T-cell (primary cell): ENCODE measurements around the gene TXNDC17. TPM values are rescaled to one million over a fixed set of nuclear protein-coding genes. Genes with fewer than 3 reads are reported as not detected.

ENCODE experiments used
- ATAC-seq, 4 experiments: fragments of 200-7000 bp in 3 of 4; fragments of 150-1000 bp in 1 of 4; cut with Tn5 transposase; replicated peaks in 1 of 4; 1 replicate in 3 of 4; 2 replicates in 1 of 4; pipeline ENCODE4 v1.10.0; 2021; ENCODE audit warnings: moderate library complexity in 3 of 4, mild to moderate bottlenecking in 2 of 4, moderate number of reproducible peaks in 1 of 4
- CTCF ChIA-PET, 2 donors: fragments of 300-600 bp; sonication (Branson Sonifier 250); formaldehyde crosslinking; loops; one replicate each; lab custom pipeline; 2022; ENCODE audit warnings: antibody characterized with exemption in 2 of 2; lab: Charles Lee
- POLR2A ChIA-PET, 2 donors: fragments of 300-600 bp; sonication (Branson Sonifier 250); formaldehyde crosslinking; loops; one replicate each; lab custom pipeline; 2022; ENCODE audit warnings: antibody characterized with exemption in 2 of 2; lab: Charles Lee
- DNase-seq, 35 experiments: peaks; one replicate each; pipeline versions ENCODE4 v3.0.0 to v3.0.0-alpha.2; 2013 to 2023
- H3K27ac ChIP-seq: one replicate; pipeline ENCODE4 v1.5.1; 2013; ENCODE audit warnings: low read length
- H3K27me3 ChIP-seq, 2 experiments: replicated peaks in 1 of 2; 1 replicate in 1 of 2; 2 replicates in 1 of 2; pipeline versions ENCODE4 v1.6.1 to v1.7.0; 2013; ENCODE audit warnings: low read length in 1 of 2, mixed read lengths in 1 of 2; ENCODE audit not compliant: control insufficient read depth in 2 of 2, insufficient read depth in 2 of 2; ENCODE audit errors: extremely low read depth in 1 of 2
- H3K36me3 ChIP-seq, 2 donors: 1 replicate in 1 of 2; 2 replicates in 1 of 2; pipeline versions ENCODE4 v1.6.1 to v1.7.0; 2013; ENCODE audit warnings: low read length in 1 of 2; ENCODE audit not compliant: control insufficient read depth in 2 of 2, insufficient read depth in 1 of 2; ENCODE audit errors: extremely low read depth in 1 of 2
- H3K4me1 ChIP-seq, 2 experiments: 1 replicate in 1 of 2; 2 replicates in 1 of 2; pipeline versions ENCODE4 v1.6.1 to v1.7.0; 2013; ENCODE audit warnings: low read length in 2 of 2, mixed read lengths in 1 of 2; ENCODE audit not compliant: insufficient read depth in 2 of 2, control insufficient read depth in 1 of 2; ENCODE audit errors: extremely low read depth in 1 of 2
- H3K4me3 ChIP-seq, 2 donors: 1 replicate in 1 of 2; 2 replicates in 1 of 2; pipeline versions ENCODE4 v1.5.1 to v1.7.0; 2013; ENCODE audit warnings: mild to moderate bottlenecking in 2 of 2, low read length in 1 of 2, moderate library complexity in 1 of 2; ENCODE audit not compliant: control insufficient read depth in 1 of 2; ENCODE audit errors: extremely low read depth in 1 of 2
- H3K9me3 ChIP-seq: 2 replicates; pipeline ENCODE4 v1.7.0; 2013
- H3K27ac Mint-ChIP-seq, 2 donors: one replicate each; pipeline ENCODE4 v1.8.0; 2020 to 2021; ENCODE audit warnings: mild to moderate bottlenecking in 2 of 2, mixed read lengths in 2 of 2
- H3K27me3 Mint-ChIP-seq, 2 donors: one replicate each; pipeline ENCODE4 v1.8.0; 2021 to 2022; ENCODE audit warnings: mixed read lengths in 2 of 2
- H3K36me3 Mint-ChIP-seq: one replicate; pipeline ENCODE4 v1.8.0; 2021; ENCODE audit warnings: mixed read lengths
- H3K4me1 Mint-ChIP-seq, 3 donors: one replicate each; pipeline ENCODE4 v1.8.0; 2020 to 2022; ENCODE audit warnings: mixed read lengths in 3 of 3, mild to moderate bottlenecking in 1 of 3
- H3K4me3 Mint-ChIP-seq, 3 donors: one replicate each; pipeline ENCODE4 v1.8.0; 2020 to 2022; ENCODE audit warnings: mild to moderate bottlenecking in 3 of 3, mixed read lengths in 3 of 3, moderate library complexity in 3 of 3
- H3K9me3 Mint-ChIP-seq, 3 donors: one replicate each; pipeline ENCODE4 v1.8.0; 2020 to 2022; ENCODE audit warnings: mixed read lengths in 3 of 3
- WGBS: methylation state at CpG from one replicate; pipeline ENCODE4 v1.1.5; 2013; ENCODE audit warnings: missing lambda C conversion rate; ENCODE audit not compliant: insufficient coverage; 5-methylcytosine and 5-hydroxymethylcytosine counted together
- total RNA-seq, 35 experiments: library from RNA in 6 of 35; stranded (reverse) in 6 of 35; fragments of 120-200 nt in 1 of 35; gene quantifications; one replicate each; pipeline versions ENCODE4 v1.2.1 to v1.2.4 and lab custom pipeline; 2013 to 2026

The TXNDC17 gene
- total RNA-seq, 5 donors from 2014 or later (not counting 1 experiment from before 2014, with no cell fraction given) = 14.6 to 21.3 (median 17.9) TPM

DNA sequence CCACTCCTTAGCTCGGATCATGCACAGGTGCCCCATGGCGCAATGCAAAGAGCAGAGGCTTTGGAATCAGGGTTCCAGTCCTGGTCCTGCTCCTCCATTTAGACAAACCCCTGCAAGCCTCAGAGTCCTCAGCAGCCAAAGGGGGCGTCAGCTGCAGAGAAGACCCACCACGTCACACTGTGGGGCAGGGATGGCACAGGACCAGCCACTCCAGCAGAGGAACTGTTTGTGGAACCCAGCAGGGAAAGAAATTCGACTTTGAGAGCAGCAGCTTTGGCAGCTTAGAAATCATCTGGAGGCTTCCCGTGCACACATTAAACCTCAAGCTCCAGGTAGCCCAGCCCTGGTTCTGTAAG lies 35.9 kb downstream of the TXNDC17 start:
- peaks cover 3 to 34% of the 10 kb centered on the region in 2 experiments for H3K27me3 ChIP-seq
- no peak overlapping the region for H3K27ac Mint-ChIP-seq
- ATAC-seq (no peak), DNase-seq (no peak)
- H3K4me1 ChIP-seq = peaks cover 0 to 10% of the 10 kb centered on the region in 2 experiments
- POLR2A ChIA-PET = no interaction called here
- CTCF ChIA-PET = interaction anchor here in 1 of 2 donors (0.7 kb wide), 1 partner anchor 17 kb away, joined by 3 read pairs; no protein-coding TSS in a partner anchor
- H3K4me1 Mint-ChIP-seq = peaks cover 11 to 13% (median 12%) of the 10 kb centered on the region in 3 donors
- 75% methylated on average over 6 of the region's 6 CpGs for WGBS
- no peak overlapping the region for H3K27ac ChIP-seq
- no peaks in the 10 kb centered on the region for H3K36me3 ChIP-seq
- no peak overlapping the region for H3K4me3 Mint-ChIP-seq
- H3K36me3 Mint-ChIP-seq = no peaks in the 10 kb centered on the region
- H3K9me3 Mint-ChIP-seq = no peaks in the 10 kb centered on the region
- H3K27me3 Mint-ChIP-seq = peaks cover 17 to 23% of the 10 kb centered on the region in 2 donors
- H3K9me3 ChIP-seq = no peaks in the 10 kb centered on the region
- H3K4me3 ChIP-seq = no peak overlapping the region

DNA sequence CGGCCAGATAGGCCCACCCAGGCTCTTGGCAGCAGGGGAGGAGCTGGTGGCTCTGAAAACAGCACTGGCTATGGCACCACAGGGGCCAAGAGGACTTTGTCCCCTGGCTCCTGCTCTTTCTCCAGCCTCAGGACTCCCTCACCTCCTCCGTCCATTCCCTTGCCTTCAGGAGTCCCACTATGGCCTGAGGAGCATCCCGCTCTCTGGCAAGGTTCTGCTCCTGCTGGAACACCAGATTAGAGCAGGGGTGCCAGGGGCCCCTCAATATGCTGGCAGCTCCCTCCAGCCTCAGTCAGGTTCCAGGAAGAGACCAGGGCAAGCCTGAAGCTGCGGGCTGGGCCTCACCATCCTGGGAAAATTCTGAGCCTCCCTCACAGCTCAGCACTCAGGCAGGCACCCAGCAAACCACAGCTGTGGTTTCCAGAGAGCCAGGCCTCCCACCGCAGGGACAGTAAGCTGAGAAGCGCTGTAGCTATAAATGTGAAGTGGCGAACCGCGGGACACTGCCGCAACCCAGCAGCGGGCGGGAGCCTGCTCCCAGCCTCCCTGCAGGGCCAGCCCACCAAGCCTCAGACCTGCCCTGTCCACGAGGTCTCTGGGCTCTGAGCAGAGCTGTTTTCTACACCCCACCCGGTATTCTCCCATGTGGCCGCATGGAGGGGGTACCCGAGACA lies 36.4 kb downstream of the TXNDC17 start:
- WGBS = 19% methylated on average over 13 of the region's 16 CpGs
- Histone ChIP-seq H3K4me1 (peaks cover 0 to 10% of the 10 kb centered on the region in 2 experiments), H3K9me3 (no peaks in the 10 kb centered on the region), H3K4me3 (no peak overlapping the region), H3K36me3 (no peaks in the 10 kb centered on the region), H3K27ac (no peak overlapping the region), H3K27me3 (peaks cover 3 to 36% of the 10 kb centered on the region in 2 experiments)
- H3K4me3 Mint-ChIP-seq = no peak overlapping the region
- CTCF ChIA-PET = no interaction called here
- H3K9me3 Mint-ChIP-seq = no peaks in the 10 kb centered on the region
- H3K27ac Mint-ChIP-seq = no peak overlapping the region
- peak in 1 of 4 experiments; percentile 35 for ATAC-seq
- H3K27me3 Mint-ChIP-seq = peaks cover 22 to 29% of the 10 kb centered on the region in 2 donors
- POLR2A ChIA-PET = no interaction called here
- no peak for DNase-seq
- no peaks in the 10 kb centered on the region for H3K36me3 Mint-ChIP-seq
- H3K4me1 Mint-ChIP-seq = peaks cover 11 to 13% (median 12%) of the 10 kb centered on the region in 3 donors

DNA sequence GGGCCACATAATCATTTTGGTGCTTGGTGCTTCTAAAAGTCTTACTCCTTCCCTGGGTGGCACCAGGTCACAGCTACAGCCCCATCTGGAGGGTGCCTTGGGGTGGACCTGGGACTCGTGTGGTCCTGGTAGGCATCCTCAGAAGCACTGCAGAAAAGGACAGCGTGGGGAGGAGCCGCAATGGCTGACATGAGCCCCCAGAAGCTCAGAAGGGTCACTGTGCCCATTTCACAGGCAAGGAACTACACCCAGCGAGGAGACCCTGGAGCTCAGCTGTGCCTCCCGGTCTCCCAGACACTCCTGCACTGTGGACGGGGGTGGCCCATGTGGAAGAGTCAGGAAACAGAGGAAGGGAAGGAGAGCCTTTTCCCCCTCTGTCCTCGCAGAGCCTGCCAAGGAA lies 37.1 kb downstream of the TXNDC17 start:
- no peaks in the 10 kb centered on the region for H3K9me3 Mint-ChIP-seq
- no peak overlapping the region for H3K27ac Mint-ChIP-seq
- Histone ChIP-seq H3K4me1 (peaks cover 0 to 10% of the 10 kb centered on the region in 2 experiments), H3K9me3 (no peaks in the 10 kb centered on the region), H3K36me3 (no peaks in the 10 kb centered on the region), H3K27me3 (peaks cover 3 to 38% of the 10 kb centered on the region in 2 experiments), H3K4me3 (no peak overlapping the region), H3K27ac (no peak overlapping the region)
- H3K4me1 Mint-ChIP-seq = peaks cover 11 to 13% (median 12%) of the 10 kb centered on the region in 3 donors
- ChIA-PET POLR2A (no interaction called here), CTCF (no interaction called here)
- H3K36me3 Mint-ChIP-seq = no peaks in the 10 kb centered on the region
- peaks cover 23 to 34% of the 10 kb centered on the region in 2 donors for H3K27me3 Mint-ChIP-seq
- H3K4me3 Mint-ChIP-seq = no peak overlapping the region
- no peak for ATAC-seq
- WGBS = 89% methylated on average over 3 of the region's 7 CpGs
- no peak for DNase-seq

DNA sequence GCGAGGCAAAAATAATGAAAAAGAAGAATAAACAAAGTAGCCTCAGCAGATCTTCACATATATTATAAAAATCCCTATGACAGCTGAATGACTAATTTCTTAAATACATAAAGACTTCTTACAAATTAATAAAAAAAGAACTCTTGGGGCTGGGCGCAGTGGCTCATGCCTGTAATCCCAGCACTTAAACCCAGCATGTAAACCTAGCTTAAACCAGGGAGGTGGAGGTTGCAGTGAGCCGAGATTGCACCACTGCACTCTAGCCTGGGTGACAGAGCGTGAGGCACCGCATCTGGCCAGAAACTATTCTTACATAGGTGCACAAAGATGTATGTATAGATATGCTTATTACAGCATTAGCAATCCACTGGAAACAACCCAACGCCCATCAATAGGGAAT lies 38.4 kb downstream of the TXNDC17 start:
- Mint-ChIP-seq H3K4me1 (peaks cover 11 to 13% (median 12%) of the 10 kb centered on the region in 3 donors), H3K27ac (no peak overlapping the region), H3K27me3 (peaks cover 24 to 34% of the 10 kb centered on the region in 2 donors), H3K4me3 (no peak overlapping the region), H3K9me3 (no peaks in the 10 kb centered on the region), H3K36me3 (no peaks in the 10 kb centered on the region)
- Histone ChIP-seq H3K9me3 (no peaks in the 10 kb centered on the region), H3K36me3 (no peaks in the 10 kb centered on the region), H3K27me3 (peaks cover 3 to 50% of the 10 kb centered on the region in 2 experiments), H3K4me3 (no peak overlapping the region), H3K4me1 (peaks cover 0 to 10% of the 10 kb centered on the region in 2 experiments), H3K27ac (no peak overlapping the region)
- no peak for DNase-seq
- no CpG with 5 or more reads among the region's 6 CpGs for WGBS
- CTCF ChIA-PET = no interaction called here
- ATAC-seq = no peak
- POLR2A ChIA-PET = no interaction called here

DNA sequence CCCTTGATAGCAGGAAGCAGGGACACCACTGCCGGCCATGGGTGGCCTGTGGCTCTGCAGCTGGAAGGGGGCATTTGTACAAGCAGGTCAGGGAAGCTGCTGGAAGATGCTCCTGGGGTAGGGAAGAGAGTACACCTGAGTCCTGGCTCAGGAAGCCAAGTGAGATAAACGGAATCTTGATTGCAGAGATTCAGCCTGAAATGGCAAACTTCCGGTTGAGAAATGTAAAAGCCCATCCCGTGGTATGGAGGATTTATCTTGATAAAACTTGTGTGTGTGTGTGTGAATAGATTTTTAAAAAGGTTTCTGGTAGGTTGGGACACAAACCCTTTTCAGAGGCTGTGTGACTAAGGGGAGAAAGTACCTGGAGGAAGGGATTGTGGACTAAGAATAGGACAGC lies 40.3 kb downstream of the TXNDC17 start:
- Mint-ChIP-seq H3K27ac (no peak overlapping the region), H3K9me3 (no peaks in the 10 kb centered on the region), H3K4me1 (peaks cover 11 to 13% (median 12%) of the 10 kb centered on the region in 3 donors), H3K36me3 (no peaks in the 10 kb centered on the region), H3K27me3 (peaks cover 28 to 46% of the 10 kb centered on the region in 2 donors), H3K4me3 (no peak overlapping the region)
- ATAC-seq = no peak
- DNase-seq = no peak
- Histone ChIP-seq H3K36me3 (no peaks in the 10 kb centered on the region), H3K27me3 (peaks cover 3 to 62% of the 10 kb centered on the region in 2 experiments), H3K27ac (no peak overlapping the region), H3K4me3 (no peak overlapping the region), H3K4me1 (peaks cover 0 to 10% of the 10 kb centered on the region in 2 experiments), H3K9me3 (no peaks in the 10 kb centered on the region)
- CTCF ChIA-PET = no interaction called here
- POLR2A ChIA-PET = no interaction called here
- 68% methylated on average over 4 of the region's 4 CpGs for WGBS

DNA sequence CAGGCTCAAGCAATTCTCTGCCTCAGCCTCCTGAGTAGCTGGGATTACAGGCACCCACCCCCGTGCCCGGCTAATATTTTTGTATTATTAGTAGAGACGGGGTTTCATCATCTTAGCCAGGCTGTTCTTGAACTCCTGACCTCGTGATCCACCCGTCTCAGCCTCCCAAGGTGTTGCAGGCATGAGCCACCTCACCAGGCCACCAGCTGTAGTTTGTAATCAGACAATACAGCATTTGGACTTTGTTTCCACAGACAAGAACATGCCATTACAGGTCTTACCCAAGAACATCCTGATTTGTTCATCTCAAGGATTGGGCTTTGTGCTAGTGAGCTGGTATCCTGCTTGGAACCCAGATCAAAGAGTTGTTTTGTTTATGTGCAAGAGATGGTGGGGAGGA lies 40.8 kb downstream of the TXNDC17 start:
- H3K4me1 Mint-ChIP-seq = peaks cover 11 to 13% (median 12%) of the 10 kb centered on the region in 3 donors
- 100% methylated on average over 1 of the region's 5 CpGs for WGBS

More for the DNA sequence above, 40.8 kb downstream of the TXNDC17 start:
- Mint-ChIP-seq H3K9me3 (no peaks in the 10 kb centered on the region), H3K4me3 (no peak overlapping the region), H3K36me3 (no peaks in the 10 kb centered on the region), H3K27ac (no peak overlapping the region), H3K27me3 (peaks cover 30 to 51% of the 10 kb centered on the region in 2 donors)
- no peak overlapping the region for H3K27ac ChIP-seq
- ChIA-PET POLR2A (no interaction called here), CTCF (no interaction called here)
- DNase-seq = no peak
- H3K4me1 ChIP-seq = peaks cover 0 to 10% of the 10 kb centered on the region in 2 experiments
- no peak overlapping the region for H3K4me3 ChIP-seq
- no peaks in the 10 kb centered on the region for H3K9me3 ChIP-seq
- peaks cover 3 to 61% of the 10 kb centered on the region in 2 experiments for H3K27me3 ChIP-seq
- no peaks in the 10 kb centered on the region for H3K36me3 ChIP-seq
- no peak for ATAC-seq
